Kidney epithelial cell (primary cell): ENCODE data around the gene ENAH. TPM values are rescaled to one million over a fixed set of nuclear protein-coding genes. Genes with fewer than 3 reads are reported as not detected.

Experiments
- DNase-seq: peaks from one replicate; pipeline ENCODE4 v3.0.0-alpha.2; 2010; ENCODE audit warnings: low read depth
- H3K27me3 ChIP-seq: 2 replicates; pipeline ENCODE4 v1.6.0; 2011; ENCODE audit warnings: low read length; ENCODE audit not compliant: control insufficient read depth, insufficient read depth
- H3K36me3 ChIP-seq: 2 replicates; pipeline ENCODE4 v1.5.1; 2011; ENCODE audit warnings: low read length; ENCODE audit not compliant: control insufficient read depth, insufficient read depth
- H3K4me3 ChIP-seq: 2 replicates; pipeline ENCODE4 v1.5.1; 2011; ENCODE audit warnings: low read depth, mild to moderate bottlenecking, control low read depth, low read length
- CTCF ChIP-seq: IDR thresholded peaks from 2 replicates; pipeline ENCODE4 v1.5.1; 2011; ENCODE audit warnings: mild to moderate bottlenecking, moderate library complexity, low read length, control low read depth, inconsistent platforms; ENCODE audit not compliant: insufficient read depth, poor library complexity, severe bottlenecking
- total RNA-seq: library from RNA; depleted of rRNA; stranded (reverse); fragments of >200 nt; gene quantifications from 2 replicates; pipeline ENCODE4 v1.2.3, GENCODE V29; 2015

Gene ENAH
- total RNA-seq, 1 donor from 2014 or later: 95.8 TPM

GRCh38 chr1:225449261-225449660, 203.7 kb downstream of the ENAH start:
- H3K27me3 ChIP-seq: no peaks in the 10 kb centered on the region
- DNase-seq: peak; percentile 65
- no peaks in the 10 kb centered on the region for H3K36me3 ChIP-seq
- no peak overlapping the region for H3K4me3 ChIP-seq
- TF ChIP-seq CTCF: no peak

DNA sequence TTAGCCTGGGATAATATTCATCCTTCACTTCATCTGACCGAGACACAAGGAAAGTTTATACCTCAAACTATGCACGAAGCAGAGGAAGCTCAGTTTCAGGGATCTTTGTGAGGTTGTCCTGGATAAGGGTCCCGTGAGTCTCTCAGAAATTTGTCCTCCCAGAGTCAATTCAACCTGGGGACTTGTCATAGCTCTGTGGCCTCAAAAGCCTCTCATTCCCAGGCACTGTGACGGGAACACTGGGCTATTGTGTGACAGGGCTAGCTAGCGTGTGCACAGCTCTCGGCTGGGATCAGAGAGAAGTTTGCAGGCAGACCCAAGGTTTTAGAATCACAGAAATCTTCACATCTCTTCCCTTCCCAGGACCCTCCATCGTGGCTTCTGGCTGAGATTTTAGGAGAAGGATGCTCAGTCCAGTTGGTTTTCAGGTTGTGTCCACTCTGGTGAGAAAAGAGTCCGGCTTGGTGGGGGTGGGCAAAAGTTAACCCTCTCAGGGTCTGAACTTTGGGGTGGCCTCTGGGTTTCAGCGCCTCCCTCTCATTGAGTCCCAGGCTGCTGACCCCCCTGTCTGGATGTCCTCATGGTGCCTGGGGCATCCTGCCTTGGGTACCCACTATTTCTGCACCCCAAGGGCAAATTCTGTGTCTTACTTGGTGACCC, 204.6 kb downstream of the ENAH start:
- no peak for TF ChIP-seq CTCF
- H3K4me3 ChIP-seq: no peak overlapping the region
- no peak for DNase-seq

GRCh38 chr1:225447650-225448089, 205.3 kb downstream of the ENAH start:
- TF ChIP-seq CTCF: no peak
- Histone ChIP-seq H3K36me3 (no peaks in the 10 kb centered on the region), H3K4me3 (no peak overlapping the region), H3K27me3 (no peaks in the 10 kb centered on the region)
- DNase-seq: no peak

More for the DNA sequence above, 204.6 kb downstream of the ENAH start:
- Histone ChIP-seq H3K27me3 (no peaks in the 10 kb centered on the region), H3K36me3 (no peaks in the 10 kb centered on the region)

DNA sequence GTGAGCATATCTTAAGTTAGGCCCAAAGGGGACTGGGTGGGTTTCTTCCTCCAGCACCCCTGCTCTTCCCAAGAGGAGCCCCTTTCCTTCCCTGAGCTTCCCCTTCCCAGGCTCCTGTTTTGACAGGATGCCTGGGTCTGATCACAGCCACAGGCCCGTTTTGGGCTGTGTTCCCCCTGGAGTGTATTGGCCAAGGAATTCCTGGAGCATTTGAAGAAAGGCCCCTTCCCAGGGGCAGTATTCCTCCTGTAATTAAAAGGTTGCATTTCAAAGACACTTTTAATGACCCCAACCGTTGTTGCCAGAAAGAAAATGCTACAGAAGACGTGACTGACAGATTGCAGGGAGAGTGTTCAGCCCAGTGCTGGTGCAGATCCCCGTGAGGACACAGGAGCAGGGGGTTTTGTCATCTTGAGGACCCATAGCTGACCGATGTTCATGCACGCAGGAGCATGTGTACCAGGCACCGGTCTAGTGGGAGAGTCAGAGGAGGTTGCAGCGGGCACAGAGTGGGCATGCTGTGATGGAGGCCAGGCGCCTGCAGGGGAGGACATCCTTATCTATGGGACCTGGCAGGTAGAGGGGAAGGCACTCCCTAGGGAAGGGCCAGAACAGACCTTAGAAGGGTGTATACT, 205.8 kb downstream of the ENAH start:
- DNase-seq: no peak

GRCh38 chr1:225446595-225446960, 206.3 kb downstream of the ENAH start:
- no peak for DNase-seq
- Histone ChIP-seq H3K27me3 (no peaks in the 10 kb centered on the region), H3K4me3 (no peak overlapping the region), H3K36me3 (no peaks in the 10 kb centered on the region)
- no peak for TF ChIP-seq CTCF

More for the DNA sequence above, 205.8 kb downstream of the ENAH start:
- H3K4me3 ChIP-seq: no peak overlapping the region
- no peak for TF ChIP-seq CTCF
- H3K36me3 ChIP-seq: no peaks in the 10 kb centered on the region
- H3K27me3 ChIP-seq: no peaks in the 10 kb centered on the region
